Neural cell (in vitro differentiated cells): ENCODE data around the gene SOAT1. TPM values are rescaled to one million over a fixed set of nuclear protein-coding genes. Genes with fewer than 3 reads are reported as not detected.

Experiments used
- H2AFZ ChIP-seq: fragments of 200-600, 300-800 bp; sonication (generic), shearing (Covaris generic); 2 replicates; pipeline ENCODE4 v1.6.0; 2014; ENCODE audit warnings: low read depth, mild to moderate bottlenecking, antibody characterized with exemption, low read length, moderate library complexity
- H3F3A ChIP-seq: fragments of 200-600 bp; shearing (Covaris generic); 2 replicates; pipeline ENCODE4 v1.6.1; 2016; ENCODE audit warnings: mild to moderate bottlenecking, moderate library complexity, mixed read lengths, antibody characterized with exemption, low read length; ENCODE audit not compliant: insufficient read depth, poor library complexity, severe bottlenecking
- H3K27ac ChIP-seq: fragments of 200-600, 300-800 bp; sonication (generic), shearing (Covaris generic); 2 replicates; pipeline ENCODE4 v1.5.1; 2014; ENCODE audit warnings: mild to moderate bottlenecking, low read length, moderate library complexity
- H3K27me3 ChIP-seq: fragments of 300-800, 200-600 bp; sonication (generic), shearing (Covaris generic); 2 replicates; pipeline ENCODE4 v1.6.0; 2014; ENCODE audit warnings: mild to moderate bottlenecking, low read depth, low read length, moderate library complexity; ENCODE audit not compliant: insufficient read depth
- H3K36me3 ChIP-seq: fragments of 300-800, 200-600 bp; sonication (generic), shearing (Covaris generic); 2 replicates; pipeline ENCODE4 v1.5.1; 2014; ENCODE audit warnings: mild to moderate bottlenecking, antibody characterized with exemption, low read length, moderate library complexity; ENCODE audit not compliant: insufficient read depth
- H3K4me2 ChIP-seq: fragments of 300-800, 200-600 bp; sonication (generic), shearing (Covaris generic); 2 replicates; pipeline ENCODE4 v1.6.0; 2014; ENCODE audit warnings: mild to moderate bottlenecking, low read length
- H3K4me3 ChIP-seq: fragments of 300-800, 200-600 bp; sonication (generic), shearing (Covaris generic); 2 replicates; pipeline ENCODE4 v1.5.1; 2014; ENCODE audit warnings: mild to moderate bottlenecking, low read length, moderate library complexity
- H3K79me2 ChIP-seq: fragments of 200-600 bp; shearing (Covaris generic); replicated peaks from 2 replicates; pipeline ENCODE4 v1.6.0; 2014; ENCODE audit warnings: mild to moderate bottlenecking, low read length, moderate library complexity; ENCODE audit not compliant: insufficient read depth
- H3K9ac ChIP-seq: fragments of 300-800, 200-600 bp; sonication (generic), shearing (Covaris generic); 2 replicates; pipeline ENCODE4 v1.6.1; 2016; ENCODE audit warnings: mild to moderate bottlenecking, low read length, mixed read lengths
- H3K9me2 ChIP-seq: fragments of 200-600 bp; shearing (Covaris generic); 2 replicates; pipeline ENCODE4 v1.6.1; 2016; ENCODE audit warnings: mild to moderate bottlenecking, low read length, mixed read lengths; ENCODE audit not compliant: insufficient read depth
- H3K9me3 ChIP-seq: fragments of 200-600, 300-800 bp; sonication (generic), shearing (Covaris generic); 2 replicates; pipeline ENCODE4 v1.6.1; 2016; ENCODE audit warnings: mild to moderate bottlenecking, mixed run types, low read length, moderate library complexity, mixed read lengths
- H4K20me1 ChIP-seq: fragments of 200-600 bp; shearing (Covaris generic); 2 replicates; pipeline ENCODE4 v1.6.1; 2016; ENCODE audit warnings: mild to moderate bottlenecking, mixed run types; ENCODE audit not compliant: insufficient read depth
- EP300 ChIP-seq: fragments of 450-650 bp; conservative IDR thresholded peaks from 2 replicates; pipeline ENCODE4 v1.6.1; 2014; ENCODE audit warnings: antibody characterized with exemption, mild to moderate bottlenecking, moderate library complexity; ENCODE audit not compliant: poor library complexity, severe bottlenecking
- EZH2 ChIP-seq: fragments of 200-600, 300-800 bp; shearing (Covaris generic), sonication (generic); IDR thresholded peaks from 2 replicates; pipeline ENCODE4 v1.6.1; 2014; ENCODE audit warnings: antibody characterized with exemption, low read length, borderline replicate concordance, mild to moderate bottlenecking; ENCODE audit not compliant: insufficient read depth, poor library complexity, severe bottlenecking
- MXI1 ChIP-seq: fragments of 450-650 bp; conservative IDR thresholded peaks from 2 replicates; pipeline ENCODE4 v1.6.1; 2014; ENCODE audit warnings: antibody characterized with exemption, mild to moderate bottlenecking; ENCODE audit not compliant: poor library complexity, severe bottlenecking
- POLR2AphosphoS5 ChIP-seq: IDR thresholded peaks from 2 replicates; pipeline ENCODE4 v1.6.1; 2012
- RAD21 ChIP-seq: fragments of 450-650 bp; conservative IDR thresholded peaks from 2 replicates; pipeline ENCODE4 v1.6.1; 2014; ENCODE audit warnings: antibody characterized with exemption, mild to moderate bottlenecking, moderate library complexity
- REST ChIP-seq: IDR thresholded peaks from 2 replicates; pipeline ENCODE4 v1.6.1; 2012; ENCODE audit warnings: borderline replicate concordance
- SMC3 ChIP-seq: fragments of 450-650 bp; conservative IDR thresholded peaks from 2 replicates; pipeline ENCODE4 v1.6.1; 2014; ENCODE audit warnings: antibody characterized with exemption, mild to moderate bottlenecking, moderate library complexity; ENCODE audit not compliant: poor library complexity
- TAF1 ChIP-seq: IDR thresholded peaks from 2 replicates; pipeline ENCODE4 v1.6.1; 2012; ENCODE audit warnings: low read depth
- polyA plus RNA-seq: library from polyadenylated mRNA; depleted of rRNA; stranded (reverse); fragments of >200 nt; gene quantifications from 2 replicates; pipeline ENCODE4 v1.2.3, GENCODE V29; 2014
- TF ChIP-seq, protein P1 (sequence below): fragments of 450-650 bp; IDR thresholded peaks from 2 replicates; pipeline ENCODE4 v1.5.1; 2014; ENCODE audit warnings: antibody characterized with exemption, mild to moderate bottlenecking, moderate library complexity; ENCODE audit not compliant: poor library complexity, severe bottlenecking

The SOAT1 gene
- polyA plus RNA-seq, 1 donor from 2014 or later = 5.7 TPM

DNA sequence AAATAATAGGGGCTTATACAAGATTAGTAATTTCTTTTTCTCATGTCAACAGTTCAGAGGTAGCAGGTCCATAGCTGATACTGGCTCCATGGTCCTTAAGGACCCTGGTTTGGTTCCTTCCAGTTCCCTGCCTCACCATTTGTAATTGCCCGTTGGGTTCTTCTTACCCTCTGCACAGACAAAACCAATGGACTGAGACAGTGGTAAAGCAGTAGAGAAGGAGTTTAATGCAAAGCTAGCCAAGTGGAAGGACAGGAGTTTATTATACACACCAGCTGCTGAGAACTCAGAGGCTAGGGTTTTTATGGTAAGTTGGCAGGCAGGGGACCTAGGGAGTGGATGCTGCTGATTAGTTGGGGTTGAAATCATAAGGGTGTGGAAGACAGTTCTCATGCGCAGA is 36.3 kb downstream of the SOAT1 start:
- TF ChIP-seq POLR2AphosphoS5 = no peak
- no peak for TF ChIP-seq REST
- no peak for TF ChIP-seq SMC3
- TF ChIP-seq, protein P1, sequence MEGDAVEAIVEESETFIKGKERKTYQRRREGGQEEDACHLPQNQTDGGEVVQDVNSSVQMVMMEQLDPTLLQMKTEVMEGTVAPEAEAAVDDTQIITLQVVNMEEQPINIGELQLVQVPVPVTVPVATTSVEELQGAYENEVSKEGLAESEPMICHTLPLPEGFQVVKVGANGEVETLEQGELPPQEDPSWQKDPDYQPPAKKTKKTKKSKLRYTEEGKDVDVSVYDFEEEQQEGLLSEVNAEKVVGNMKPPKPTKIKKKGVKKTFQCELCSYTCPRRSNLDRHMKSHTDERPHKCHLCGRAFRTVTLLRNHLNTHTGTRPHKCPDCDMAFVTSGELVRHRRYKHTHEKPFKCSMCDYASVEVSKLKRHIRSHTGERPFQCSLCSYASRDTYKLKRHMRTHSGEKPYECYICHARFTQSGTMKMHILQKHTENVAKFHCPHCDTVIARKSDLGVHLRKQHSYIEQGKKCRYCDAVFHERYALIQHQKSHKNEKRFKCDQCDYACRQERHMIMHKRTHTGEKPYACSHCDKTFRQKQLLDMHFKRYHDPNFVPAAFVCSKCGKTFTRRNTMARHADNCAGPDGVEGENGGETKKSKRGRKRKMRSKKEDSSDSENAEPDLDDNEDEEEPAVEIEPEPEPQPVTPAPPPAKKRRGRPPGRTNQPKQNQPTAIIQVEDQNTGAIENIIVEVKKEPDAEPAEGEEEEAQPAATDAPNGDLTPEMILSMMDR = no peak
- no peak for TF ChIP-seq EP300
- TF ChIP-seq TAF1 = no peak
- TF ChIP-seq RAD21 = no peak
- no peak for TF ChIP-seq MXI1
- no peak for TF ChIP-seq EZH2

GRCh38 chr1:179334440-179334839 is 40.8 kb downstream of the SOAT1 start:
- no peak overlapping the region for H3K4me2 ChIP-seq
- no peak overlapping the region for H3K27ac ChIP-seq
- TF ChIP-seq RAD21 = no peak
- no peak for TF ChIP-seq MXI1
- no peak for TF ChIP-seq REST
- no peak for TF ChIP-seq EP300
- no peak overlapping the region for H3K9ac ChIP-seq
- no peak overlapping the region for H3K4me3 ChIP-seq
- no peaks in the 10 kb centered on the region for H4K20me1 ChIP-seq
- H3F3A ChIP-seq = no peaks in the 10 kb centered on the region
- no peaks in the 10 kb centered on the region for H3K9me3 ChIP-seq
- H3K36me3 ChIP-seq = no peaks in the 10 kb centered on the region
- H3K79me2 ChIP-seq = no peaks in the 10 kb centered on the region
- H3K9me2 ChIP-seq = no peaks in the 10 kb centered on the region
- H3K27me3 ChIP-seq = no peaks in the 10 kb centered on the region
- no peak overlapping the region for H2AFZ ChIP-seq

More for the DNA sequence above, 36.3 kb downstream of the SOAT1 start:
- Histone ChIP-seq H3K4me2 (no peak overlapping the region), H3F3A (no peaks in the 10 kb centered on the region), H3K27ac (no peak overlapping the region), H3K4me3 (no peak overlapping the region), H3K27me3 (no peaks in the 10 kb centered on the region), H3K9me2 (no peaks in the 10 kb centered on the region), H2AFZ (no peak overlapping the region), H3K79me2 (no peaks in the 10 kb centered on the region), H3K9me3 (no peaks in the 10 kb centered on the region), H3K9ac (no peak overlapping the region), H3K36me3 (no peaks in the 10 kb centered on the region), H4K20me1 (no peaks in the 10 kb centered on the region)
